ENCODE measurements around the gene CREM.
A peak's percentile ranks its signal among the peaks of the same experiment; 100 is the strongest.
"Not testable (repeated sequence)": the region's sequence is repeated elsewhere in the genome, so short reads cannot be mapped to it uniquely, and the experiment has no call there.

CREM gene

GRCh38 chr10:35126530-35127288, at the start of gene CREM:
Gene CREM (plus strand): TSS chr10:35126846. CDS start chr10:35137836, 10,990 bp downstream.
- Mint-ChIP-seq H3K4me3 (peak within 1 kb of the TSS; percentile 91), H3K27ac (peak within 1 kb of the TSS; percentile 99), H3K9me3 (no peaks in the 10 kb centered on the region), H3K36me3 (peaks cover 13% of the 10 kb centered on the region), H3K27me3 (no peaks in the 10 kb centered on the region), H3K4me1 (peaks cover 49% of the 10 kb centered on the region)
- ATAC-seq = peak; percentile 94

DNA sequence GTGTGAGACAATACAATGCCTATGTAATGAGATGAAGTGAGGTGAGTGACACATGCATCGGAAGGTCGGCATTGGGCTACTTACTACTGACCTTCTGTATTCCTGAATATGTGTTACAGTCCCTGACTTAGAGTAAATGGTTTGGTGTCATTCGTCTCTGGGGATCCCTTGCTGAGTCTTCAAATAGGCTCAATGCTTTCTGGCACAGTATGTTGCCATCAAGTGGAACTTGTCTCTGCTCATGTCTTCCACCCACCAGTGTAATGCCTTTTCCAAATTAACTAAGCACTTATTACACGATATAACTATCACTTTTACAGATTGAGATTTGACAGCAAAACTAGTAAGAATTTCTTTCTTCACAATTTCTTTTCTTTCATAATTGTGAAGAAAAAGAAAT, 47.4 kb upstream of the CREM start:
- Mint-ChIP-seq H3K9me3 (no peaks in the 10 kb centered on the region), H3K27ac (no peak overlapping the region), H3K4me1 (peaks cover 36% of the 10 kb centered on the region), H3K36me3 (peaks cover 20% of the 10 kb centered on the region), H3K4me3 (no peak overlapping the region), H3K27me3 (no peaks in the 10 kb centered on the region)
- ATAC-seq = no peak

DNA sequence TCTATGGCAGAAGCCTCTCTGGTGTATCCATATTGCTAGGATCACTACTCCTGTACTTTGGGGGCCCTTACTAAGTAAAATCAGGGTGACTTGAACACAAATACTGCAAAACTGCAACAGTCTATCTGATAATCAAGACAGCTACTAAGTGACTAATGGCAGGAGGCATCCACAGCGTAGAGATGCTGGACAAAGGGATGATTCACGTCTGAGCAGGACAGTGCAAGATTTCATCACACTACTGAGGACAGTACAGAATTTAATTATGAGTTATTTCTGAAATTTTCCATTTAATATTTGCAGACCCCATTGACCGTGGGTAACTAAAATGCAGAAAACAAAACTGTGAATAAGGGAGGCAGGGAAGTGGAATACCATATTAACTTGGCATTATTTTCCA, 46.9 kb upstream of the CREM start:
- Mint-ChIP-seq H3K27me3 (no peaks in the 10 kb centered on the region), H3K9me3 (no peaks in the 10 kb centered on the region), H3K36me3 (peaks cover 20% of the 10 kb centered on the region), H3K4me3 (no peak overlapping the region), H3K4me1 (peaks cover 34% of the 10 kb centered on the region), H3K27ac (no peak overlapping the region)
- ATAC-seq = no peak

GRCh38 chr10:35080261-35080660, 46.4 kb upstream of the CREM start:
- H3K36me3 Mint-ChIP-seq = peaks cover 20% of the 10 kb centered on the region
- H3K27me3 Mint-ChIP-seq, ATAC-seq, H3K4me3 Mint-ChIP-seq, H3K27ac Mint-ChIP-seq, H3K9me3 Mint-ChIP-seq: not testable (repeated sequence)
- peaks cover 31% of the 10 kb centered on the region for H3K4me1 Mint-ChIP-seq

GRCh38 chr10:35083242-35083641, 43.4 kb upstream of the CREM start:
- H3K4me1 Mint-ChIP-seq = peaks cover 61% of the 10 kb centered on the region
- H3K9me3 Mint-ChIP-seq = no peaks in the 10 kb centered on the region
- H3K36me3 Mint-ChIP-seq = peaks cover 27% of the 10 kb centered on the region
- ATAC-seq = no peak
- no peaks in the 10 kb centered on the region for H3K27me3 Mint-ChIP-seq
- no peak overlapping the region for H3K4me3 Mint-ChIP-seq
- H3K27ac Mint-ChIP-seq = no peak overlapping the region

DNA sequence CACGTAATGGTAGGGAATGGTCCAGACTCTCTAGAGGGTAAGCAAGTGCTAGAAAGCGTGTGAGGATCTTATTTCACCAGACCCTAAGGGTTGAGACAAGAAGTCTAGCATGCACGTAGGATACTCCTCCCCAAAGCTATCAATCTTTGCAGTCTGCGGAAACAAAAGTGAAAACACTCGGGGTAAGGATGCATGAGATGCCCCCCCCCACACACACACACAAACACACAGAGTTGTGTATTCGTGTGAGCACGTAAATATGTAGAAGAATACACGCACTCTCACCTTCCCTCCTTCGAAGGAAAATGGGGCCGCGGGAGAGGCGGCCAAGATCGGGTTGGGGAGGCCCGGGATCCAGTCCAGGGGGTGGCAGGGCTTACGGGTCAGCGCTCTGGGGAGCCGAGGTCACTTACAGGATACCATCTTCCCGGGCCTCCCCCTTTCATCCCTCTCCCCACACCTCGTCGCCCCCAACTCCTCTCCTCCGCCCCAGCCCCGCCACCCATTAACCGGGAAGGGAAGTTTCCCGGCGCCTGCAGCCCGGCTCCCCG, 37.0 kb upstream of the CREM start:
- Mint-ChIP-seq H3K4me3 (peak overlapping the region; percentile 91), H3K9me3 (no peaks in the 10 kb centered on the region), H3K4me1 (peaks cover 53% of the 10 kb centered on the region), H3K36me3 (peaks cover 7% of the 10 kb centered on the region), H3K27ac (peak overlapping the region; percentile 88), H3K27me3 (no peaks in the 10 kb centered on the region)
- ATAC-seq = peak; percentile 49

DNA sequence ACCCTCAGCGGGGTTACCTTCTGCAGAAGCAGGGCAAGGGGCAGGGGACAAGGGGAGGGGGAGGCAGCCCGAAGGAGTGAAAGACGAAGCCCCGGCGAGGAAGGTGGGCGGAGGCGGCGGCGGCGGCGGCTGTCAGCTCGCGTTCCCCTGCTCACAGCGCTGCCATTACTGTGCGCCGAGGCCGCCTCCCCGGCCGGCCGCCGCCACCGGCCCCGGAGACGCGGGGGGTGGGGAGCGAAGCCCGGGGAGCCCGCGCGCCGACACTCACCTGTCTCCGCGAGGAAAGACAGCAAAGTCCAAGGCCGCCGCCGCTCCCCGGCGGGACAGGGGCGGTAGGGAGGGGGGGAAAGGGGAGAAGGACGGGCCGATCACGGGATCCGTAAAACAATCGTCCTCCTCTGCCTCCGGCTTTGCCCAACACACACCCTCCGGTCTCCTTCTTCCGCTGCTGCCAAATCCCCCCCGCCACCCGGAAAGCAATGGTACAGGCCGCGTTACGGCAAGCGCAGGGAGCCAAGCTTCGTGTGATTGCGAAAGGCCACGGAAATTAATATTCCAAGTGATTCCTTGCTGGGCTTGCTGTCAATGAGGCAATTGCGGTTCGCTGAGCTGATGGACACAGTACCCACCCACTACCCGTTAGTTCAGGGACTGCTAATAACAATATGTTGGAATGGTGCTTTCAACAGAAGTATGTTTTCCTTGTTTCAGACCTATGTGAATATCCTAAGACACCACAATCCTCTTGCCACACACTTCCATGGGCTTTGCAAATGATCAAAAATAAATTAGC, 36.3 kb upstream of the CREM start, which contains the start of gene CUL2:
Gene CUL2 (minus strand): TSS at position 180 of the 793 bp plus-strand sequence. CDS start 19,024 bp downstream, outside the sequence.
- peak within 1 kb of the TSS; percentile 91 for H3K4me3 Mint-ChIP-seq
- H3K27ac Mint-ChIP-seq = peak within 1 kb of the TSS; percentile 88
- H3K36me3 Mint-ChIP-seq = peaks cover 7% of the 10 kb centered on the region
- H3K9me3 Mint-ChIP-seq = no peaks in the 10 kb centered on the region
- ATAC-seq = peak; percentile 97
- H3K4me1 Mint-ChIP-seq = peaks cover 52% of the 10 kb centered on the region
- no peaks in the 10 kb centered on the region for H3K27me3 Mint-ChIP-seq

DNA sequence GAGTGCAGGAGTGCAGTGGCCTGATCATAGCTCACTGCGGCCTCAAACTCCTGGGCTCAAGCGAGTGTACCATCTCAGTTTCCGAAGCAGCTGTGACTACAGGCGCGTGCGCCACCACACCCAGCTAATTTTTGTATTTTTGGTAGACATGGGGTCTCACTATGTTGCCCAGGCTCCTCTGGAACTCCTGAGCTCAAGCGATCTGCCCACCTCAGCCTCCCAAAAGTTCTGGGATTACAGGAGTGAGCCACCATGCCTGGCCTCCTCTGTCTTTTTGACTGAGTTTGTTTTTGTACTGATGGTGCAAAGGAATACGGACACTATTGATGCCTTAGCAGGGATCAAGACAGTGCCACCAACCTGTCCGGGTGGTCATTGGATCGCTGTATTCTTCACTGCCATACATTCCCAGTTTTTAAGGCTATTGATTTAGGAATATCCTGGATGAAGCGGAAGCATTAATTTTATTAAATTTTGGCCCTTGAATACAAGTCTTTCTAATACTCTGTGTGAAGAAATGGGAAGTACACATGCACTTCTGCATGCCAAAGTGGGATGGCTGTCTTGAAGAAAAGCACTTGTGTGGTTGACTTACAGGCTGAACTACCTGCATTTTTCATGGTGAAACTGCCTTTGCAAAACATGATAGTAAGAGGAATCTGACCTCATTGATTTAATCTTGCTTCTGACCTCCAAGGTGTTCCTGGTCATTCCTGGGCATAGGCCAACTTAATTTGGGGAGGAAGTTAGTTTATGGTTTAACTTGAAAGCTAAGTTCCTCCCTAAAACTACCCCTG, 34.5 kb upstream of the CREM start:
- Mint-ChIP-seq H3K27me3 (no peaks in the 10 kb centered on the region), H3K27ac (no peak overlapping the region), H3K4me3 (no peak overlapping the region), H3K4me1 (peaks cover 34% of the 10 kb centered on the region), H3K9me3 (no peaks in the 10 kb centered on the region), H3K36me3 (peaks cover 6% of the 10 kb centered on the region)
- no peak for ATAC-seq

GRCh38 chr10:35092851-35093250, 33.8 kb upstream of the CREM start:
- Mint-ChIP-seq H3K27me3 (no peaks in the 10 kb centered on the region), H3K36me3 (no peaks in the 10 kb centered on the region), H3K4me3 (no peak overlapping the region), H3K9me3 (no peaks in the 10 kb centered on the region), H3K27ac (no peak overlapping the region), H3K4me1 (peaks cover 27% of the 10 kb centered on the region)
- no peak for ATAC-seq

DNA sequence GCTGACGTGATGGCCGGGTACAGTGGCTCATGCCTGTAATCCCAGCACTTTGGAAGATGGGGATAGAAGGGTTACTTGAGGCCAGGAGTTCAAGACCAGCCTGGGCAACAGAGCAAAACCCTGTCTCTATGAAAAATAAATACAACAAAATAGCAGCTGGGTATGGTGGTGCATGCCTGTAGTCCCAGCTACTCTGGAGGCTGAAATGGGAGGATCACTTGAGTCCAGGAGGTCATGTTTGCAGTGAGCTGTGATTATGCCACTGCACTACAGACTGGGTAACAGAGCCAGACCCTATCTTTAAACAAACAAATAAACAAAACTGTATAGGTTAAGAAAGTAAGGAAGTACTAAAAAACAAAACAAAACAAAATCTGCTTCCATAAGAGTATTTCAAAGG, 30.3 kb upstream of the CREM start:
- H3K4me3 Mint-ChIP-seq = no peak overlapping the region
- H3K27ac Mint-ChIP-seq = no peak overlapping the region
- peaks cover 3% of the 10 kb centered on the region for H3K4me1 Mint-ChIP-seq
- ATAC-seq = no peak
- no peaks in the 10 kb centered on the region for H3K36me3 Mint-ChIP-seq
- peaks cover 13% of the 10 kb centered on the region for H3K27me3 Mint-ChIP-seq
- no peaks in the 10 kb centered on the region for H3K9me3 Mint-ChIP-seq

GRCh38 chr10:35097510-35097909, 29.1 kb upstream of the CREM start:
- Mint-ChIP-seq H3K27me3 (peaks cover 13% of the 10 kb centered on the region), H3K4me1 (no peaks in the 10 kb centered on the region), H3K36me3 (no peaks in the 10 kb centered on the region), H3K4me3 (no peak overlapping the region), H3K27ac (no peak overlapping the region), H3K9me3 (no peaks in the 10 kb centered on the region)
- ATAC-seq = no peak

GRCh38 chr10:35103882-35104281, 22.8 kb upstream of the CREM start:
- no peak overlapping the region for H3K27ac Mint-ChIP-seq
- no peaks in the 10 kb centered on the region for H3K4me1 Mint-ChIP-seq
- no peak overlapping the region for H3K4me3 Mint-ChIP-seq
- peaks cover 3% of the 10 kb centered on the region for H3K27me3 Mint-ChIP-seq
- no peaks in the 10 kb centered on the region for H3K36me3 Mint-ChIP-seq
- no peak for ATAC-seq
- no peaks in the 10 kb centered on the region for H3K9me3 Mint-ChIP-seq

GRCh38 chr10:35112571-35112970, 14.1 kb upstream of the CREM start:
- Mint-ChIP-seq H3K27ac (no peak overlapping the region), H3K36me3 (no peaks in the 10 kb centered on the region), H3K9me3 (no peaks in the 10 kb centered on the region), H3K4me3 (no peak overlapping the region), H3K4me1 (no peaks in the 10 kb centered on the region), H3K27me3 (peaks cover 10% of the 10 kb centered on the region)
- ATAC-seq = no peak

DNA sequence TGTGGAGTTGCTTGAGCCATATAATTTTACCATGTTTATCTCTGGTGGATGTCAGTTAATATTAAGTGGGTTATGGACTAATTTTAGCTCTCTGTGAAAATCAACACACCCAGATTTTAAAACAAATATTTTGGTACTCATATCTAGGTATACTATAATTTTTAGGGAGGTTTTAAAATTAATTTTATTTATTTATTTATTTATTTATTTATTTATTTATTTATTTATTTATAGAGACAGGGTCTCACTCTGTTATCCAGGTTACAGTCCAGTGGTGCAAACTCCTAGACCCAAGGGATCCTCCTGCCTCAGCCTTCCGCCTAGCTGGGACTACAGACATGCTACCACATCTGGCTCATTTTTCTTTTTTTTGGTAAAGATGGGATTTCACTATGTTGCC, 7.3 kb upstream of the CREM start:
- Mint-ChIP-seq H3K27me3 (no peaks in the 10 kb centered on the region), H3K4me3 (no peak overlapping the region), H3K27ac (no peak overlapping the region), H3K36me3 (no peaks in the 10 kb centered on the region), H3K9me3 (no peaks in the 10 kb centered on the region), H3K4me1 (peaks cover 6% of the 10 kb centered on the region)
- ATAC-seq = no peak

GRCh38 chr10:35124540-35124939, 2.1 kb upstream of the CREM start:
- H3K4me3 Mint-ChIP-seq = no peak overlapping the region
- H3K27me3 Mint-ChIP-seq = no peaks in the 10 kb centered on the region
- H3K4me1 Mint-ChIP-seq = peaks cover 32% of the 10 kb centered on the region

More at GRCh38 chr10:35124540-35124939, 2.1 kb upstream of the CREM start:
- no peak for ATAC-seq
- H3K27ac Mint-ChIP-seq = no peak overlapping the region
- no peaks in the 10 kb centered on the region for H3K9me3 Mint-ChIP-seq
- H3K36me3 Mint-ChIP-seq = peaks cover 13% of the 10 kb centered on the region
